ENCODE data around the gene LECT2.

The LECT2 gene

DNA sequence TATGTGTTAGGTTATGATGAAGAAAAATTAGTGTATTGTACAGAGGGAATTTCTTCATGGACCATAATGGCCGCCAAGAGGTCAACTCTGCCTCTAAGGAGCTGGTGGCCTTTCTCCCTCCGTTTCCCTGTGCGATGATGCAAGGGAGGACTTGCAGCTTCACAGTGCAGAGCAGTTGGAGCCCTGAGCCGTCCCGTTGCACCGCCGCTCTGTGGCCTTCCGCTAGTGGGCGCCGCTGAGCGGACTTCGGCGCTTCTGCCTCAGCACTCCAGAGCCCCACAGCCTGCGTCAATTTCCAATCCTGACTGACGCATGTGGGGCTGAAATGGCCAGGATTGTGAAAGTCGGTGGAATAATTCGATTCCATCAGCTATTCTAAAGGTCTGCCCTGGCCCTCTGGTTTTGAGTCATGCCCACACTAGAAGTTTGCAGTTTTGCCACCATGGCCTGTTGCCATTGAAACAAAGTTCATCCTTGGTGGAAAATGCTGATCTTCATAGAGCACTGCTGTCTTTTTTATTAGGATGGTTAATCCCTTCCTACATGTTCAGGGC lies 22.7 kb upstream of the LECT2 start:
- DNase-seq: peak; percentile 53

DNA sequence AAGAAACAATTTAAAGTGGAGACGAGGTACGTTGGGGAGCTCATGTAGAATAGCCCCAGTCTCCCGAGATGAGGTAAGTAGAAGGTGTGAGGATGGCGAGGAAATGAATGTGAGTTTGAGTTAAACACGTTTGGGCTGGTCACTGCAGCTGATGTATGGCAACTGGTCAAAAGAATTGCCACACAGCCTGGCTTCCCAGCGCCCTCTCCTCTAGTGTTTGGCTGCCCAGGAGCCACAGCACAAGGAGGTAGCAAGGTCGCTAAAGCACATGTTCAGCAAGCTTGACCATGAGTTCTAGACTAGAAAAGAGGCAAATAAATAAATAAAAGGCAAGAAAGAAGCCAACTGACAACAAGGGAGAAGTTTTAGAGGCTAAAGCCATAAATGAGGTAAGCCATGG lies 21.4 kb upstream of the LECT2 start:
- no peak for DNase-seq

GRCh38 chr5:135975122-135975521 lies 20.3 kb upstream of the LECT2 start:
- DNase-seq: no peak

- DNase-seq: no peak
Observed at GRCh38 chr5:135974021-135974600, 19.3 kb upstream of the LECT2 start.

DNA sequence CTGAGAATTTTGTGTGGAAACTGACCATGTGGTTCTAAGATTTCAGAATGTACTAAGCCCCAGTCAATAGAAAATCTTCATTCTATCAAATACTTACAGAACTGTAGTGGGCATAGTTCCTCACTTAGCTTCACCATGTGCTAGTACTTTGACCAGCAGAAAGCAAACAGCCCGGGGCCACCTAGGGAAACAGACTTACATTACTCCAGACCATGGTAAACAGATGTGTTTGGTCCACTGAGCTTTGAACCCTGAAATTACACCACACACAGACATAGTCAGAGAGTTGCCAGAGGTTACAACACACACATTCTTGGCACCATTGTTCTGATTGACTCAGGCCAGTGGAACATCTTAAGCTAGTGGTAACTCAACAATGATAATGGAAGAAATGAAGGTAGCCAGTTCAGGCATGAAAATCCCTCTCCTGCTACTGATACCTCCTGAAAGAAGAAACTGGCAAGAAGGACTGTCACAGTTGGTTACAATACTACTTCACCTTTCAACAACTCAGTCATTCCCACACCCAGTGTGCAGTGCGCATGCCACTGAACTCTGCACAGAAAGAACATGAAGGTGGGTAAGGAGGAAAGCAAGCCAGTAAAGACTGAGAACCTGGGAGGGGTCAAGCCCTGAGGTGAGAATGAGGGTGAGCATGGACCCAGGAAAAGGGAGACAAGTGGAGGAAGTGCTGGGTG lies 18.7 kb upstream of the LECT2 start:
- DNase-seq: no peak

- no peak for DNase-seq
Observed at GRCh38 chr5:135971701-135972100, 16.9 kb upstream of the LECT2 start.

- no peak for DNase-seq
Observed at GRCh38 chr5:135966790-135967189, 12.0 kb upstream of the LECT2 start.

GRCh38 chr5:135966165-135966564 lies 11.4 kb upstream of the LECT2 start:
- no peak for DNase-seq

- DNase-seq: no peak
Observed at GRCh38 chr5:135965504-135965903, 10.7 kb upstream of the LECT2 start.

DNA sequence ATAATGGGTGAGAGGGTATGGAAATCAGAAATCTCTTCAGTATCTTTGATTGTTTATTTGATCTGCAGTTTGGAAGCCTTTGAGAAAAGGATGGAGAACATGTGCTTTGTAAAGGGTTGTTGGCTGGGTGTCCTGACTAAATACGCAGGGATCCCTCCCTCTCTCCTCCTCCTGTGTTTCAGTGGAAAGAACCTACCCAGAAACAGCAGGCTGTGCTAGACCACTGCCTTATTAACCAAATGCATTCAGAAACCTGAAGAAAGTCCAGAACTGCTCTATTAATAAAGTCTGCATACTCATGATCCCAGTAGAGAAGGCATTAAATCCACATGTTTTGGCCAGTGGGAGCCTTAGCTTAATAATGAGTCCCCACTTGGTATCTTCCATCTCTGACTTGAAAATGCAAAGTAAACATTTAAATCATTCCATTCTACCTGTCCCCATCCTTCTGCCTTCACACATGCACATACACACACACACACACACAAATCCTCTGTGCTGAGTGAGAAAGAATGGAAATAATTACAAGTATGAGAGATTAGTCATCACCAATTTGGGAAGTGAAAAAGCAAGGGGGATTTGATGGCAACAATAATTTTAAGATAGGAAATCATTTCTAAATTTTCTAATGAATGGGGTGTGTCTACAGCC lies 10.0 kb upstream of the LECT2 start:
- DNase-seq: no peak

DNA sequence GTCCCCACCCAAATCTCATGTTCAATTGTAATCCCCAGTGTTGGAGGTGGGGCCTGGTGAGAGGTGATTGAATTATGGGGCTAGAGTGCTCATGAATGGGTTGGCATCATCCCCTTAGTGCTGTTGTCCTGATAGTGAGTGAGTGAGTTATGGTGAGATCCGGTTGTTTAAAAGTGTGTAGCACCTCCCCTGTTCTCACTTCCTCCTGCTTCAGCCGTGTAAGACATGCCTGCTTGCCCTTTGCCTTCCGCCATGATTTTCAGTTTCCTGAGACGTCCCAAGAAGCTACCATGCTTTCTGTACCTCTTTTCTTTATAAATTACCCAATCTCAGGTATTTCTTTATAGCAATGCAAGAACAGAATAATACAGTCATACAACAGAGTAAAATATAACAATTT lies 742 bp upstream of the LECT2 start:
- DNase-seq: no peak

DNA sequence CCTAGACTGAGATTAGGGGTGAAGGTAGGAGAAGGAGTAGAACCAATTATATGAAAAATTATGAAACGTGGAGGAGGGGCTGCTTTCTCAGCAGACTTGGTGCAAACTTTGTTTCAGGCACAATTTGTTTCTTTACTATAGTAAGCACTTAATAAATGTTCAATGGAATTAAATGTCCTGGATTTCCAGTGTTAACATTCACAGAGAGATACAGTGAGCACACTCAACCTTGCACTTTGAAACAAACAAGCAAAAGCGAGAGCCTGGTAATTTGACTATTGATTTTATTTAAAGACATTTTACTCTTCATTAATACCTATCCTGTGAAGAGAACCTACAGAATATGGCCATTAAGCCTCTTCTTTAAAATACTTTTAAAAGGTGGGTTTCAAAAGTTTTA lies 933 bp downstream of the LECT2 start:
- DNase-seq: no peak

DNA sequence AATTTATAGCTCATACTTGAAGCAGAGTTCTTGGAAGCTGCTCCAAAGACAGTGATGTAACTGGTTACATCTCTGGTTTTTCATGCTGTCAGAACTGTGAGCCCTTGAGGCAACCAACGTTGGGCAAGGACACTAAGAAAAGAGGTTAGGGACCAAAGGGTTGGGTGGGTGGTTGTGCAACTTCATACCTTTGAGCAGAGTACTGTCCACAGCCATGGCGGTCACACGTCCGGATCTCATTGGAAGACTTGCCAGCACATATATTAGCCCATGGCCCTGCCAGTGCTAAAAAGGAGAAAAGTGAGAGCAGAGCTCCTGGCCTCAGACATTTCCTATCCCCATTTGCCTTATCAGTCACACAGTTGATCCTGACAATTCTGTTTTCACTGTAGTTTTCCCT lies 2.1 kb downstream of the LECT2 start:
- no peak for DNase-seq

DNA sequence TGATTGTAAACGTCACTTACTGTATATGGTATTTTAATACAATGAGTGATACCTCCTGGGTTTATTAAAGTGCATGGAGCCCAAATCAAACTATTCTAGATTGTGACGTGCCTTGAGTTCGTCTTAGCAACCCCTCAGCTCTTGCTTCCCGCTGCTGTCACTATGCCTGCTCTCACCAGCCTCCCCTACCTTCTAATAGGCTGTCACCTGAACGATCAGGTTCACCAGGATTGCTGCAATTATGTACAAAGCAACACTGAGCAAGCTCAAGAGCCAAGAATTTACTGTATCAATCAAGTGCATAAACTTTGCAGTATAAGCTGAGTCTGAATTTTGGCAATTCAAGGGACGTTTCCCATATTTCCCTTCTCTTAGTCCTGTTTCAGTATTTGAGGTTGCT lies 3.0 kb downstream of the LECT2 start:
- DNase-seq: no peak

DNA sequence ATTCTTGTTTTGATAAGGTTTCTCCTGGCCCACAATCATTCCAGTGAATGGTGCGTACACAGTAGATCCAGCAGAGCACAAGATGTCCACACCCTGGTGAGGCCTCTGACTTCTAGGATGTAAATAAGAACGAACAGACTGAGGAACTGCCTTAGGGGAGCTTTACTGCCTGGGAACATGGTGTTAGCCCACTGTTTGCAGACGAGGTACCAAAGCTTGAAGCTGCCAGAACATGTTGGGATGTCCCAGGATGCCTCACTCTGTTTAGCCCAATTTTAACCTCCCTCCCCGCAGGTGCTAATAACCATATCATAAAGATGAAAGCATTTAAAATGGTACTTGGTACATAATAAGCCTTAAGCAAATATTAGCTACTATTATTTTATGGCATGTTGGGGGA lies 3.5 kb downstream of the LECT2 start:
- no peak for DNase-seq

DNA sequence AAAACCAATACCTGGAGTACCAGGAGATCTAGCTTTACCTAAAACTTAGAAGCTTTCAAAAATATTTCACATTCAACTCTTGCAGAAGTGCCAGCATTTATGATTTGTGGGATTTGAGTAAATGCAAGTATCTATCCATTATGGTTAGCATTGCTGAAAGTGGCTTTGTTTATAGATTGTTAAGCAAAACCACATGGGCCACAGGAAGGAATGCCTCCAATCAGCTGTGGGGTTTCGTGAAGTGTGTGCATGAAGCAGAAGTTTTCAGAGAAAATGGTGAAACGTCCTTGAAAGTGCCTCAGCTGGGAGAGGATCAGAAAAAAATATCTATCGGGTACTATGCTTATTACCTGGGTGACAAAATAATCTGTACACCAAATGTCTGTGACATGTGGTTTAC lies 4.2 kb downstream of the LECT2 start:
- no peak for DNase-seq

DNA sequence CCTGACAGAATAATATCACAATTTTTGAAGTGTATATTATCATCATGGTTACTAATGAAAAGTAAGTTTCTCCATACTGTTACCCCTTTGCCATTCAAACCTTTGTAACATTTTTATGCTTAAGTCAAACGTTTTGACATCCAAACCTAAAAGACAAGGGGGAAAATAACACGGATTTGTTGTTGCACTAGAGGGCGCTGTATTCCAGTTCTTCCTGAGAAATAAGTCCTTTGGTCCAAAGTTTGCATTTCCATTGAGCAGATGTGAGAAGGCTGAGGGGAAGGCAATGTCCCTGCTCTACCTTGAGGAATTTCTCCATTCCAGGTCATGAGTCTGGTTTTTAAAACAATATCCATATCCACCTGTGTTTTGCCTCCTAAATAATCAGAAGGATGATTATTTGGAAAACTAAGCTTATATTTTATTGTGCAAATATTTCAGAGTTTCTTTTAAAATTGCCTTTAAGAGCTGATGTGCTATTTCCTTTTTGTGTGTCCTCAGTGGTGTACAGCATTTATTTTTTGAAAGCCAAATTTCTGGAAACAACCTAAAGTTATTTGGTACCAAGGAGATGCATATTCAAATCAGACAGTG lies 9.7 kb downstream of the LECT2 start:
- peak; percentile 16 for DNase-seq

GRCh38 chr5:135944564-135944963 lies 10.2 kb downstream of the LECT2 start:
- DNase-seq: no peak

- no peak for DNase-seq
Observed at GRCh38 chr5:135942202-135942771, 12.5 kb downstream of the LECT2 start.

DNA sequence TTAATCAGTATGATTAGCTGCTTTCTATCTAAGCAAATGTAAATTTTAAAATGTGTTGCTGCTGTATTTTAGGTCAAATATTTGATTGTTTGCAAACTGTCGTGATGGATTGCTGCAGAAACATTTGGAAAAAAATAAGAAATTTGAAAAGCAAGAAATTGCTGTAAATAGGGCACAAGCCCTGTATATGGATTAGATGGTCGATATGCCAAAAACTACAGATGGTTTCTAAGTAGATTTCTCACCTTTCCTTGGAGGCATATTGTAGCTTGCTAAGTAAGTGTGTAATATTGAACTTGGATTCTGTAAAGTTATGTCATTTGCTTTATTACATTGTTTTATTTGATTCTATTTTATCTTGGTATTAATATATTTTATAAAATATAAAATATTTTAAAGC lies 13.1 kb downstream of the LECT2 start:
- no peak for DNase-seq

- DNase-seq: no peak
Observed at GRCh38 chr5:135937245-135937911, 17.4 kb downstream of the LECT2 start.

DNA sequence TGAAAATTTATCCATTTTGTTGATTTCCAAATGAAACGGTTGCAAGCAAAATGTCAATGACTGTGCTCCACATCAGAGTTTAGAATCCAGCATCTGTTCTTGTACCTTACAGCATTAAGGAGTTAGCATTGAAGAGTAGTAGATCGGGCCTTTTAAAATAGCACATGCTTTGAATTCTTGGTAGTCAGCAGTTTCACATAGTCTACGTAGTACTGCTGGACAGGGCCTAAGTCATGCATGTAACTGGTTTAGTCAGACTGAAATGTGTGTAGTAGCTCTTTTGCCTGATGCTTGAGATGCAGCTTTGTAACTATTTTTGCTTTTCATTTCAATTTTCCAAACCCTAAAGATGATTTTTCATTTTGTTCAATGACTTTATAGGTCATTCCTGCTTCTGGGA lies 19.8 kb downstream of the LECT2 start:
- no peak for DNase-seq

- DNase-seq: no peak
Observed at GRCh38 chr5:135930949-135931295, 23.9 kb downstream of the LECT2 start.
